SH-SY5Y (cell line): Measurements from ENCODE around the gene HECTD4.

Experiments used
- GATA2 ChIP-seq: IDR thresholded peaks from 2 replicates; pipeline ENCODE4 v1.6.1; 2011; ENCODE audit warnings: mild to moderate bottlenecking, low read depth, low read length
- GATA3 ChIP-seq: IDR thresholded peaks from 2 replicates; pipeline ENCODE4 v1.6.1; 2011; ENCODE audit warnings: low read depth, mild to moderate bottlenecking, low read length, moderate library complexity

- TF ChIP-seq GATA3 (no peak), GATA2 (no peak)
Observed at GRCh38 chr12:112361271-112361670, 21.0 kb downstream of the HECTD4 start.
